ENCODE results near the gene SATB1. TPM values are rescaled to one million over a fixed set of nuclear protein-coding genes. Genes with fewer than 3 reads are reported as not detected.

SATB1 gene
- total and polyA plus RNA-seq, 11 donors = 16.5 to 63.4 (median 41.3) TPM

- 47 to 57% (median 53%) methylated on average over 2 of the region's 2 CpGs for WGBS, 4 donors
- H3K36me3 ChIP-seq = peaks cover 0 to 49% (median 27%) of the 10 kb centered on the region in 9 donors
- no peak for ATAC-seq
Observed at GRCh38 chr3:18389108-18389733, 35.9 kb downstream of the SATB1 start.

GRCh38 chr3:18386274-18386890 lies 38.8 kb downstream of the SATB1 start:
- Histone ChIP-seq H3K36me3 (peaks cover 0 to 46% (median 23%) of the 10 kb centered on the region in 9 donors), H3K27me3 (no peaks in the 10 kb centered on the region), H3K4me3 (no peak overlapping the region), H3K4me1 (peaks cover 0 to 8% (median 0%) of the 10 kb centered on the region in 12 donors), H3K9me3 (no peaks in the 10 kb centered on the region), H3K27ac (no peak overlapping the region)
- 92 to 96% (median 94%) methylated on average over 9 of the region's 9 CpGs for WGBS, 4 donors
- ATAC-seq = no peak
- TF ChIP-seq CTCF (IDR thresholded peaks at IDR 0.05) = no peak
- TF ChIP-seq POLR2A (IDR thresholded peaks at IDR 0.05) = no peak
- intact Hi-C loops (cut with DNase I) = no loop called here
- DNase-seq = no peak

More at GRCh38 chr3:18389108-18389733, 35.9 kb downstream of the SATB1 start:
- no peak for DNase-seq
- Histone ChIP-seq H3K9me3 (no peaks in the 10 kb centered on the region), H3K27ac (no peak overlapping the region), H3K27me3 (no peaks in the 10 kb centered on the region), H3K4me3 (no peak overlapping the region), H3K4me1 (peaks cover 0 to 8% (median 0%) of the 10 kb centered on the region in 12 donors)
- intact Hi-C loops (cut with DNase I) = no loop called here
- peak; percentile 34 to 74 (median 58) for TF ChIP-seq CTCF (IDR thresholded peaks at IDR 0.05)
- TF ChIP-seq POLR2A (IDR thresholded peaks at IDR 0.05) = no peak

- peaks cover 0 to 8% (median 0%) of the 10 kb centered on the region in 12 donors for H3K4me1 ChIP-seq
- peaks cover 0 to 51% (median 26%) of the 10 kb centered on the region in 9 donors for H3K36me3 ChIP-seq
- no peak overlapping the region for H3K4me3 ChIP-seq
- TF ChIP-seq CTCF (IDR thresholded peaks at IDR 0.05) (no peak), POLR2A (IDR thresholded peaks at IDR 0.05) (no peak)
- no peaks in the 10 kb centered on the region for H3K27me3 ChIP-seq
- ATAC-seq (no peak), DNase-seq (no peak)
- intact Hi-C loops (cut with DNase I) = no loop called here
- H3K9me3 ChIP-seq = no peaks in the 10 kb centered on the region
- no peak overlapping the region for H3K27ac ChIP-seq
- WGBS, 4 donors = 86 to 97% (median 92%) methylated on average over 4 of the region's 4 CpGs
Observed at GRCh38 chr3:18385706-18386105, 39.4 kb downstream of the SATB1 start.

GRCh38 chr3:18382760-18383369 lies 42.3 kb downstream of the SATB1 start:
- Histone ChIP-seq H3K9me3 (no peaks in the 10 kb centered on the region), H3K27ac (no peak overlapping the region), H3K4me1 (no peaks in the 10 kb centered on the region), H3K36me3 (peaks cover 0 to 58% (median 32%) of the 10 kb centered on the region in 9 donors), H3K4me3 (no peak overlapping the region), H3K27me3 (no peaks in the 10 kb centered on the region)
- intact Hi-C loops (cut with DNase I) = no loop called here
- no peak for TF ChIP-seq CTCF (IDR thresholded peaks at IDR 0.05)
- TF ChIP-seq POLR2A (IDR thresholded peaks at IDR 0.05) = no peak
- DNase-seq (no peak), ATAC-seq (no peak)
